Stimulated activated CD8-positive, alpha-beta memory T cell treated with anti-CD3 and anti-CD28 coated beads, Interleukin-12 subunit alpha, Interleukin-12 subunit beta, amount 100 ng/mL, for 24 hours (primary cell): ENCODE data around the gene TSSC4.
"Not testable (repeated sequence)": the region's sequence is repeated elsewhere in the genome, so short reads cannot be mapped to it uniquely, and the experiment has no call there.

Experiments used
- DNase-seq: peaks from one replicate; pipeline ENCODE4 v3.0.0-alpha.2; 2020; ENCODE audit errors: extremely low read depth

The TSSC4 gene

DNA sequence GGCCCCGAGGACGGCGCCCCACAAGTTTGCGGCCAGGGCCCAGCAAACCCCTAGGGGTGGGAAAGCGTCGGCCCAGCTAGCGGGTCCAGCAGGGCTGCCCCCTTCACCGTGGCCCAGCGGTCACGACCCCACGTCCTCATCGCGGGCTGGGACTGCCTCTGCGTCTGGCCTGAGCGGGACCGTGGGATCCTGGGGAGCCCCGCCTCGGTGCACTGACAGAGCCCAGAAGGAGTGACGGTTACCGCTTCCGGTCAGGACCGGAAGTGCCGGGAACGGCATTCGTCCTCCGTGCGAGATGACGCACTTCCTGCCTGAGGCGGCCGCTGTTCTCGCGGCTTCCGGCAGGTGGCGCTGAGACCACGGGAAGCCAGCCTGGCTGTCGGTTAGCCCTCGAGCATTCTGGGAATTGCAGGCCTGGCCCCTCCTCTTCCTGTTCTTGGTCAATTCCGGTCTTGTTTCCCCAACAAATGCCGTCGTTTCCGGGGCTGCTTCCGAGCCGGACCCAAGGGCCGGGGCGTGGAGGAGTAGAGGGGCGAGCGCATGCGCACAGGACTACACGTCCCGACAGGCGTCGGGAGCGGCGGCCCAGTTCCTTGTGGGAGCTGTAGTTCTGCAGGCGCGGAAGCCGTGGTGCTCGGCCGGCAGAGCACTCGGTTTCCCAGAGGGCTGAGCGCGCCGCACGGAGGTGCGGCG lies at the start of gene TSSC4:
Gene TSSC4, plus strand, starts transcription at position 682 of the 693 bp plus-strand sequence. CDS start 1,884 bp downstream, outside the sequence.
- DNase-seq = peak; percentile 97

DNA sequence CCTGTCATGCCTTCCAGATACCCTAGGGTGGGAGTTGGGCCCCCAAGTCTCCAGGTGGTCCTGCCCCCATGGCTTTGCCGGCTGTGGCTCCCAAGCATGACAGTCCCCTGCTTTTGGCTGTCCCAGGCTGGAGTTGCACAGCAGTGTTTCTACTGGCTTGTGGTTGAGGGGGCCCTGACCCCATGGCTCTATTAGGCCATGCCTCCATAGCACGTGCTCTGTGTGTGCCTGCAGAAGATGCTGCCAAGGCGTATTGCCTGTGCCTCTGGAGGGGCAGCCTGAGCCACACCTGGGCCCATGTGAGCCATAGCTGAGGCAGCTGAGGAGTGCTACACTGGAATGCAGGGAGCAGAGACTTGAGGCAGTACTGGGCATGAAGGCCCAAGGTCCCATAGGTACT lies 48.8 kb upstream of the TSSC4 start:
- no peak for DNase-seq

DNA sequence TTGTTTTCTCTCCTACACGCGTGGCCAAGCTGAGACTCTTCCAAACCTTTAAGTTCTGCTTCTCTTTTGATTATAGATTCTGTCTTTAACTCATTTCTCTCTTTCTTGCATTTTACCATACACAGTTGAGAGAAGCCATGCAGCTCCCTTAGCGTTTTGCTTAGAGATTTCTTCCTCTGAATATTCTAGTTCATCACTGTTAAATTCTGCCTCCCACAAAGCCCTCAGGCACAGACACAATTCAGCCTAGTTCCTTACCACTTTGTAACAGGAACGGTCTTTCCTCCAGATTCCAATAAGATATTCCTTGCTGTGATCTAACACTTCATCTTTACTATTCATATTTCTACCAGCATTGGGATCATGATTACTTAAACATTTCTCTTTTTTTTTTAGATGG lies 48.1 kb upstream of the TSSC4 start:
- DNase-seq = no peak

DNA sequence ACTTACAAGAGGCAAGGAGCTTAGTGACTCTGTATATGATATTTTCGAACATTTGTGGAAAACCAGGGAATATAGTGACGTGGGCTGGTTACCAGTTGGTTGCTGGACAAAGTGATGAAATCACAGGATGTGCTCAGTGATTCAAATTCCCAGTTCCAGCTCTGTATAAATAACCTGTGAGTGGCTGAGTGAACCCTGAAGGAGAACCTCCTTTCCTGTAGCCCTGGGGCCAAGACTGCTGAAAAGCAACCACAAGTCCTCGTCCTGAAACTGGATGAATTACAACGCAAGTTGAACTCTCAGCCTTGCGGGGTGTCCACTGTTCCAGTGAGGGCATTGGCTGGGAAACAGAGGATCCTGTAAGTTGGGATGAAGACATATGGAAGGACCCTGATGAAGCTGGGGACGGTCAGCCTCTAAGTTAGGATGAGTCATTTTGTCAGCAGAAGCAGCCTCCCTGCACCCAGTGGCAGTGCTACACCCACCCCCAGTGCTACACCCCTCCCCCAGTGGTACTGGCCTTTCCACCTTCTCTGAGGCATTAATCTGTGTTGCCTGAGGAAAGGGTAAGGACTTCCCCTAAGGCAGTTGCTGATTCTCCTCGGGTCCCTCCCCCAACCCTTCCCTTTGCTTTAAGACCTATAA lies 45.4 kb upstream of the TSSC4 start:
- no peak for DNase-seq

- DNase-seq = no peak
Observed at GRCh38 chr11:2357246-2357645, 43.3 kb upstream of the TSSC4 start.

DNA sequence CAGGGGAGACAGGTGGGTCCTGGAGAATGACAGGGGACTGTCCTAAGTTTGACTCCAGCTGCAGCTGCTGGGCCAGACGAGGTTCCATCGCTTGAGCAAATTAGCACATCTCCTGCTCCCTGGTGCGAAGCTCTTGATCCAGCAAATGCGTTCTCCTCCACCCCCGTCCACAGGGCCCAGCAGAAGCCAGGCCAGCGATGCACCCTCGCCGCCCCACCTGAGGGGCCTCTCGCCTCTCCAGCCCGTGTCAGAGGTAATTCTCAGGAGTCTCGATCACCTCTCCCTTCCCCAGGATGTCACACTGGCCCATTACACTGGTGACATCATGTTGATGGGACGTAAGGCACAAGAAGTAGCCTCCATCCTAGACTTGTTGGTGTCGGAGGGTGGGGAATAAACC lies 42.9 kb upstream of the TSSC4 start:
- not testable (repeated sequence) for DNase-seq

- no peak for DNase-seq
Observed at GRCh38 chr11:2358754-2359442, 41.7 kb upstream of the TSSC4 start.

- no peak for DNase-seq
Observed at GRCh38 chr11:2359557-2359956, 41.0 kb upstream of the TSSC4 start.

DNA sequence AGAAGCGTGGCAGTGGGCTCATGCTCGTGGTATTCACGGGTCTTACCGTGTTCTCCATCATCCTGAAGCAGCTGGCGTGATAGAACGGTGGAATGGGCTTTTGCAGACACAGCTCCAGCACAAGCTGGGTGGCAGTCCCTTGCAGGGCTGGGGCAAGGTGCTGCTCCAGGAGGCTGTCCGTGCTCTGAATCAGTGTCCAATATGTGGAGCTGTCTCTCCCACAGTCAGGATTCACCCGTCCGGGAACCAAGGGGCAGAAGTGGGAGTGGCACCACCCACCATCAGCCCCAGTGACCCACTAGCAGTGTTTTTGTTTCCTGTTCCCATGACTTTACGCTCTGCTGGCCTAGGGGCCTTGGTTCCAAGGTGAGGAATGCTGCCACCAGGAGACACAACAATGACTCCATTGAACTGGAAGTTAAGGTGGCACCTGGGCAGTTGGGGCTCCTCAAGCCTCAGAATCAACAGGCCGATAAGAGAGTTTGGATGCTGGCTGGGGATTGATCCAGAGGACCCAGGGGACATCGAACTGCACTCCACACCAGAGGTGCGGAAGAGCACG lies 40.4 kb upstream of the TSSC4 start:
- no peak for DNase-seq

DNA sequence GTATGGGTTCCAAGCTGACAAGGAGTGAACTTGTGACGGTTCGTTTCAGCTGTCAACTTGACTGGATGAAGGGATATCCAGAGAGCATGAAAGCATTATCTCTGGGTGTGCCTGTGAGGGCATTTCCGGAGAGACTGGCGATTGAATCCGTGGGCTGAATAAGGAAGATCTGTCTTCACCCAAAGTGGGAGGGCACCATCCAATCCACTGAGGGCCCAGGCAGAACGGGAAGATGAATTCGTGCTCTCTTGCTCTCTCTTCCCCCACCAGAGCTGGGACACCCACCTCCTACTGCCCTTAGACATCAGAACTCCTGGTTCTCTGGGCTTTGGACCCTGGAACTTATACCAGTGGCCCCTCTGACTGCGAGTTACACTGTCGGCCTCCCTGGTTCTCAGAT lies 39.0 kb upstream of the TSSC4 start:
- no peak for DNase-seq

- no peak for DNase-seq
Observed at GRCh38 chr11:2362414-2362813, 38.1 kb upstream of the TSSC4 start.

GRCh38 chr11:2363130-2363529 lies 37.4 kb upstream of the TSSC4 start:
- no peak for DNase-seq

GRCh38 chr11:2363577-2364370 lies 36.8 kb upstream of the TSSC4 start:
- no peak for DNase-seq

DNA sequence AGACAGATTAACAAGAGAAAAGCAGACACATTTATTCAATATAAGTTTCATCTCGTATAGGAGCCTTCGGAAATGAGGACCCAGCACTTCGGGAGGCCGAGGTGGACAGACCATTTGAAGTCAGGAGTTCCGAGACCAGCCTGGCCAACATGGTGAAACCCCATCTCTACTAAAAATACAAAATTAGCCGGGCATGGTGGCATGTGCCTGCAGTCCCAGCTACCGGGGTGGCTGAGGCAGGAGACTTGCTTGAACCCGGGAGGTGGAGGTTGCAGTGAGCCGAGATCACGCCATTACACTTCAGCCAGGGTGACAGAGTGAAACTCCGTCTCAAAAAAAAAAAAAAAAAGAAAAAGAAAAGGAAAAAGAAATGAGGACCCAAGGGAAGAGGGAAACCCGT lies 36.2 kb upstream of the TSSC4 start:
- not testable (repeated sequence) for DNase-seq

DNA sequence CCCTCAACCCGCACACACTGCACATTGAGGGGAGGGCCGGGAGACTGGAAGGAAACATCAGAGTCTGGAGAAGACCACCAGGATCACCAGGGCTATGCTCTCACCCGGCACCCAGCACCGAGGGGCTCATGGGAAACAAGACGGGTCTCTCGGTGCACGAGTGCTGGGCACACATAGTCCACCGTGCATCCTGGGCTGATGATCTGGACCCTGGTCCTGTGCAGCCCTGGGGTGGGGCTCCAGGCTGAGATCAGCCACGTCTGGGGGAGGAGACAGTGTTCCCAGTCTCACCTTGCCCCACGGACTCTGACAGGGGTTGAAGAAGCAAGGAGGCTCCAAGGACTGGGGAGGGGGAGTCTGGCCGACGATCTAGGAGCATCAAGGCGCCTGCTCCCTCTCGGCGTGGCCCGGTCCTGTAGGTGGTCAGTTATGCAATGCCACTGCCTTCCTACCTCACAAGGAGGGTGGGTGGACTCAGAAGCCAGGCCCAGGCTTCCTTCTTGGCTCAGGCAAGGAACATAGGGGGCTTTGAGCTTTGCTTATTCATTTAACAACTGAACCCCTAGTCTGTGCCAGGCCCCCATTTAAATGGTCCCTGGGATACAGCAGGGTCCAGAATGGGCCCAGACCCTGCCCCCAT lies 34.9 kb upstream of the TSSC4 start:
- DNase-seq = no peak

DNA sequence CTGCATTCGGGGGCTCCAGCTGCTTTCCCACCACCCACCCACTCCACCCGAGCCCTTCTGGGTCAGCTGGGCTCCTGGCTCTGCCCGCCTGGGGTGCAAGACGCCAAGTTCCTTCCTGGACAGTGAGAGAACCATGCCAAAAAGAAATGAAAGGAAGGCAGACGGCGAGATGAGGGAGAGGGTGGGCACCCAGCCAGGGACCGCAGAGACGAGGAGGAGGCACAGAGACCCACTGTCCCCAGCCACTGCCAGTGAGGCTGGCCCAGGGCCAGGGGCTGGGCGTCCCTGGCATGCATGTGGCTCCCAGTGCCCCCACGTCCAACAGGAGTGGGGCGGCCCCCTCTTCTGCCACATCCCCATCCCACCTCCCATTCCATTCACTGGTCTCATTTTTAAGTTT lies 34.3 kb upstream of the TSSC4 start:
- DNase-seq = no peak

GRCh38 chr11:2366733-2367132 lies 33.8 kb upstream of the TSSC4 start:
- DNase-seq = no peak

GRCh38 chr11:2367266-2368160 lies 33.0 kb upstream of the TSSC4 start:
- no peak for DNase-seq

- DNase-seq = no peak
Observed at GRCh38 chr11:2368178-2368850, 32.2 kb upstream of the TSSC4 start.

DNA sequence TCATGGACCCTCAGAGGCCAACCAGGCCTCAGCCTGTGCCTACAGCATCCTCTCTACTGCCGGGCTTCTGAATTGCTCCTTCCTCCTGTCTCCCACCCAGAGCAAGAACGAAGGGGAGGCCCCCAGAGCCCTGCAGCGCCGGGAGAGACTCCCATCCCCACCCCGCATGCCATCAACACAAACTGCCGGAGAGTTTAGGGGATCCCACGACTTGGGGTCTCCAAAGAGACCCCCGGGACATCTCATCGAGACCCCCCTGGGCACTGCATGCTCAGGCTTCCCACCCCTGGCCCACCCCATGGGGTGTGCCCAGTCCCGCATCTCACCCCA lies 31.7 kb upstream of the TSSC4 start:
- DNase-seq = no peak
